Astrocyte of the spinal cord (primary cell): Measurements from ENCODE around the gene SPATA20.

ENCODE experiments used
- DNase-seq: peaks from one replicate; pipeline ENCODE4 v3.0.0; 2011; ENCODE audit warnings: low read depth, low spot score
- H3K4me3 ChIP-seq: 2 replicates; pipeline ENCODE4 v1.5.1; 2011; ENCODE audit warnings: low read depth, mild to moderate bottlenecking, low read length, moderate library complexity
- in situ Hi-C: cut with HindIII; loops from 2 replicates; pipeline ENCODE4 v1.10.0; 2017; ENCODE audit warnings: low sequenced_read_pairs
- TF ChIP-seq, protein P1 (sequence below): IDR thresholded peaks from 2 replicates; pipeline ENCODE4 v1.5.1; 2012; ENCODE audit warnings: low read depth, mild to moderate bottlenecking, low read length, inconsistent platforms

The SPATA20 gene

DNA sequence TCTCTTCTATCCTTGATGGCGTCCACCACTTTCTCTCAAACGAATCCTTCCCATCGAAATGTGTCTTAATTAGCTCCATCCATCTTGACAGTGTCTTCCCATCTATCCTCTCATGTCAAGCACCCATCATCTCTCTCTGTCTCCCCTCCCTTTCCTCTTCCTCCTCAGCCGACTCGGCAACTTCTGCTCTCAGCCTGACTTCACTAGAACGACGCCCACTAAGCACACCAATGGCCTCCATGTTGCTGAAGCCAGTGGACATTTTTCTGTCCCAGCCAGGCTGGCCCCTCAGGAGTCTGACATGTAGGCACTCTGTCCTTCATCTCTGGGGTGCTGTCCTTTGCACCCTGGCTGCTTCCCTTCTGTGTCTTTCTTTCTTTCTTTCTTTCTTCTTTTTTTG lies 2.5 kb upstream of the SPATA20 start:
- TF ChIP-seq, protein P1, sequence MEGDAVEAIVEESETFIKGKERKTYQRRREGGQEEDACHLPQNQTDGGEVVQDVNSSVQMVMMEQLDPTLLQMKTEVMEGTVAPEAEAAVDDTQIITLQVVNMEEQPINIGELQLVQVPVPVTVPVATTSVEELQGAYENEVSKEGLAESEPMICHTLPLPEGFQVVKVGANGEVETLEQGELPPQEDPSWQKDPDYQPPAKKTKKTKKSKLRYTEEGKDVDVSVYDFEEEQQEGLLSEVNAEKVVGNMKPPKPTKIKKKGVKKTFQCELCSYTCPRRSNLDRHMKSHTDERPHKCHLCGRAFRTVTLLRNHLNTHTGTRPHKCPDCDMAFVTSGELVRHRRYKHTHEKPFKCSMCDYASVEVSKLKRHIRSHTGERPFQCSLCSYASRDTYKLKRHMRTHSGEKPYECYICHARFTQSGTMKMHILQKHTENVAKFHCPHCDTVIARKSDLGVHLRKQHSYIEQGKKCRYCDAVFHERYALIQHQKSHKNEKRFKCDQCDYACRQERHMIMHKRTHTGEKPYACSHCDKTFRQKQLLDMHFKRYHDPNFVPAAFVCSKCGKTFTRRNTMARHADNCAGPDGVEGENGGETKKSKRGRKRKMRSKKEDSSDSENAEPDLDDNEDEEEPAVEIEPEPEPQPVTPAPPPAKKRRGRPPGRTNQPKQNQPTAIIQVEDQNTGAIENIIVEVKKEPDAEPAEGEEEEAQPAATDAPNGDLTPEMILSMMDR: no peak
- H3K4me3 ChIP-seq: no peak overlapping the region
- no peak for DNase-seq
- in situ Hi-C loops: no loop called here

DNA sequence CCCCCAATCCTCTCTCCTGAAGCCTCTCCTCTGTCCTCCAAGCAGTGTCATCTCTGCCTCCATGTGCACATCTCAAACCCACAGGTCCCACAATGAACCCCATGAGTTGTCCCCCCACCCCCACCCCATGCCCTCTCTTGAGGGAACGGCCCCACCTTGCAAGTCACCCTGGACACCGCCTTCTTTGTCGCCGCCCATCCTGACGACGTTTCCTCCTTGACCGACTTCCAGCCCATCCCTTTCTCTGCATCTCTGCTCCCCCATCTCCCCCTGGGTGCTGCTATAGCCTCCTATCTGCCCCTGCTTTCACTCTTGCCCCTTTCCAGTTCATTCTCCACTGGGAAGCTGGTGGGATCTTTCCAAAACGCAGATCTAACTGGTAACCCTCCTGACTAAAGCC lies 1.7 kb upstream of the SPATA20 start:
- no peak overlapping the region for H3K4me3 ChIP-seq
- TF ChIP-seq, protein P1: no peak
- in situ Hi-C loops: no loop called here
- no peak for DNase-seq

DNA sequence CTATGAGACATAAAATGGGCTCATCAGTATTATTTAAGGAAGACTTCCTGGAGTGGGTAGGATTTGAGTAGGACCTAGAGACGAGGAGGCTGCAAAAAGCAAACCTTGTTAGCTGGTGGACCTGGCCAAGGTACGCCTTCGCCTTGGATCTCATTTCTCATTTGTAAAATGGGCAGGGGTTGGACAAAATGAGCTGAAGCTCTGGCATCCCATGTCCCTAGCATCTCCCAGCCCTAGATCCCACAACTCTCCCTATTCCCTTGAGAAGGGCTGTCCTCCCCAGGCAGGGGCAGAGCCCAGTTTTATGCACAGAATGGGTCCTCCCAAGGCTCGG lies 306 bp upstream of the SPATA20 start:
- in situ Hi-C loops: no loop called here
- DNase-seq: no peak
- TF ChIP-seq, protein P1: no peak
- no peak overlapping the region for H3K4me3 ChIP-seq

DNA sequence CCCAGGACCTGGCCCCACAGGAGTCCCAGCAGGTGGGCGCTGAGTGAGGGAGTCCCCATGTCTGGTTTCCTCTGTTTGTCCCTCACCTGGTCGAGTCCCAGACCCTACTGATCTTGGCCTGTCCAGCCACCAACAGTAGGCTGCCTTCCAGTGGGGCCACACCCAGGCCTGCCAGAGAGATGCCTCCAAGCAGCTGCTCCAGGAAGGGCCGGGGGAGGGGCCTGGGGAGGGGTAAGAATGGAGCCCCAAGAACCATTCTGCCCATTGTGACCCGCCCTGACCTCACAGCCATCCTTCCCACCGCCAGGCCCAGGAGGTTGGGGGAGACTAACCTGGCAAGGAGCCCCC lies 736 bp downstream of the SPATA20 start:
- in situ Hi-C loops: no loop called here
- peak overlapping the region; percentile 55 for H3K4me3 ChIP-seq
- DNase-seq: no peak
- TF ChIP-seq, protein P1: no peak

DNA sequence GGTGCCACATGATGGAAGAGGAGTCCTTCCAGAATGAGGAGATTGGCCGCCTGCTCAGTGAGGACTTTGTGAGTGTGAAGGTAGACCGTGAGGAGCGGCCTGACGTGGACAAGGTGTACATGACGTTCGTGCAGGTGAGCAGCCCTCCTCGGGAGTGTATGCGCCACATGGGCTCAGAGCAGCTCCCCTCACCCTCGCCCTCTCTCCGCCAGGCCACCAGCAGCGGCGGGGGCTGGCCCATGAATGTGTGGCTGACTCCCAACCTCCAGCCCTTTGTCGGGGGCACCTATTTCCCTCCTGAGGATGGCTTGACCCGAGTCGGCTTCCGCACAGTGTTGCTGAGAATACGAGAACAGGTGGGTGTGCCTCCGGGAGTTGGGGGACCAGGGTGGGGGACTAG lies 1.9 kb downstream of the SPATA20 start:
- DNase-seq: no peak
- TF ChIP-seq, protein P1: no peak
- in situ Hi-C loops: no loop called here
- no peak overlapping the region for H3K4me3 ChIP-seq

DNA sequence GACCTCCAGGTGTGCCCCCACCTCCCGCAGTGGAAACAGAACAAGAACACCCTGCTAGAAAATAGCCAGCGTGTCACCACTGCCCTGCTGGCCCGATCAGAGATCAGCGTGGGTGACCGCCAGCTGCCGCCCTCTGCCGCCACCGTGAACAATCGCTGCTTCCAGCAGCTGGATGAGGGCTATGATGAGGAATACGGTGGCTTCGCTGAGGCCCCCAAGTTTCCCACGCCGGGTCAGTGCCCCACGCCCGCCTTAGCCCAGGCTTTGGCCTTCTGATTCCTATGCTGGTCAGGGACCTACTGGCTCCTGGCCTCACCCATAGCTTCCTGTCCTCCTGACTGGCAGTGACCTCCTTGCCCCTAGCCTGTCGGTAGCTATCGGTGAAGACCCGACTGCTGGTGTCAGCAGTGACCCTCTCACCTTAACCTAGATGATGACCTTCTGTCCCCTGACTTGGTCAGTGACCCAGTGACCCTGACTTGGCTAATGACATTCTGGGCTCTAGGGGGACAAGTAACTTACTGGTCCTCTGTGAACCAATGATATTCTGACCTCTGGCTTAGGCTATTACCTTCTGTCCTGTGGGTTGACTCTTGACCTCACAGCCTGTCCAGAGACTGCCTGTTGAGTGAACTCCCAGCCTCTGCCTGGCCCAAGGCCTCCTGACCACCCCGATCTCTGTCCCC lies 2.4 kb downstream of the SPATA20 start:
- in situ Hi-C loops: no loop called here
- H3K4me3 ChIP-seq: no peak overlapping the region
- TF ChIP-seq, protein P1: no peak
- DNase-seq: no peak

DNA sequence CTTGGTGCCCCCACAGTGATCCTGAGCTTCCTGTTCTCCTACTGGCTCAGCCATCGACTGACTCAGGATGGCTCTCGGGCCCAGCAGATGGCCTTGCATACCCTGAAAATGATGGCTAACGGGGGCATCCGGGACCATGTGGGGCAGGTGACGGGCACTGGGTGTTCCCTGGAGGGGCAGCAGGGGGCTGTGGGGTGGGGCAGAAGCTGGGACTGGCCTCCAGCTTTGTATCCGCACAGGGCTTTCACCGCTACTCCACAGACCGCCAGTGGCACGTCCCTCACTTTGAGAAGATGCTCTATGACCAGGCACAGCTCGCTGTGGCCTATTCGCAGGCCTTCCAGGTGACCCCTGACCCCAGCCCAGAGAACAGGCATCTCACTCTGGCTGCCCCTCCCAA lies 3.0 kb downstream of the SPATA20 start:
- no peak overlapping the region for H3K4me3 ChIP-seq
- no peak for DNase-seq
- in situ Hi-C loops: no loop called here
- TF ChIP-seq, protein P1: no peak
